Measurements from ENCODE around the gene DCP1A.

DNA sequence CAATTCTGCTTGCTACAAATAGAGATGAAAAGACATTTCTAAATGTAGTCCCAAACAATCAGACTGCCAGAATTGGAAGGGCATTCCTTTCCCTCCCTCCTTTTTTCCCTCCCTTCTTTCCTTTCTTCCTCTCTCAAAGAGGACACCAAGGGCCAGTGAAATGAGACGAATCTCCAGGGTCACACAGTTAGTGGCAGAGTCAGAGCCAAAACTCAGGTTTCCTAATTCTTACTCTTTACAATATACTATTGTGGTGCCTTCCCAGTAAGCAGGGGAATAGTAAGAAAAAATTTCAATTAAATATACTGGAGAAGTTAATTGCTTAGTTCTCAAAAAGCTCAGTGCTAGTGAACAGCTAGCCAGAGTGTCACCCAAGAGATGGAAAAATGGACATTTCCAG is 33.0 kb upstream of the DCP1A start:
- TF ChIP-seq, protein P1, sequence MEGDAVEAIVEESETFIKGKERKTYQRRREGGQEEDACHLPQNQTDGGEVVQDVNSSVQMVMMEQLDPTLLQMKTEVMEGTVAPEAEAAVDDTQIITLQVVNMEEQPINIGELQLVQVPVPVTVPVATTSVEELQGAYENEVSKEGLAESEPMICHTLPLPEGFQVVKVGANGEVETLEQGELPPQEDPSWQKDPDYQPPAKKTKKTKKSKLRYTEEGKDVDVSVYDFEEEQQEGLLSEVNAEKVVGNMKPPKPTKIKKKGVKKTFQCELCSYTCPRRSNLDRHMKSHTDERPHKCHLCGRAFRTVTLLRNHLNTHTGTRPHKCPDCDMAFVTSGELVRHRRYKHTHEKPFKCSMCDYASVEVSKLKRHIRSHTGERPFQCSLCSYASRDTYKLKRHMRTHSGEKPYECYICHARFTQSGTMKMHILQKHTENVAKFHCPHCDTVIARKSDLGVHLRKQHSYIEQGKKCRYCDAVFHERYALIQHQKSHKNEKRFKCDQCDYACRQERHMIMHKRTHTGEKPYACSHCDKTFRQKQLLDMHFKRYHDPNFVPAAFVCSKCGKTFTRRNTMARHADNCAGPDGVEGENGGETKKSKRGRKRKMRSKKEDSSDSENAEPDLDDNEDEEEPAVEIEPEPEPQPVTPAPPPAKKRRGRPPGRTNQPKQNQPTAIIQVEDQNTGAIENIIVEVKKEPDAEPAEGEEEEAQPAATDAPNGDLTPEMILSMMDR (IDR thresholded peaks at IDR 0.05; ENCODE audit: extremely low read depth in 1 of 2, insufficient read depth in 1 of 2, low read depth in 1 of 2, low read length in 2 of 2) = no peak
- no peak for TF ChIP-seq EZH2 (IDR thresholded peaks at IDR 0.05; ENCODE audit: borderline replicate concordance, low read depth, low read length, severe bottlenecking)

Data from endothelial cell of umbilical vein (primary cell).